Gastrocnemius medialis (tissue), 4 donors: Measurements from ENCODE around the gene AGL. TPM values are rescaled to one million over a fixed set of nuclear protein-coding genes. Genes with fewer than 3 reads are reported as not detected.
"Not testable (repeated sequence)": the region's sequence is repeated elsewhere in the genome, so short reads cannot be mapped to it uniquely, and the experiment has no call there.

Experiments used
- ATAC-seq, 2 donors: fragments of 150-250 bp; one replicate each; pipeline ENCODE4 v1.9.1; 2016
- DNase-seq, 2 donors: peaks; one replicate each; pipeline ENCODE4 v3.0.0-alpha.2; 2019
- H3K27ac ChIP-seq, 4 donors: fragments of 200-600 bp; sonication (generic); 1 replicate in 1 of 4; 2 replicates in 3 of 4; pipeline ENCODE4 v1.5.1; 2016 to 2018; ENCODE audit warnings: mild to moderate bottlenecking in 2 of 4, moderate library complexity in 1 of 4
- H3K27me3 ChIP-seq, 3 donors: fragments of 200-600 bp; sonication (generic) in 2 of 3; 1 replicate in 1 of 3; 2 replicates in 2 of 3; pipeline versions ENCODE4 v1.5.1 to v1.6.0; 2016 to 2019; ENCODE audit warnings: mild to moderate bottlenecking in 1 of 3, moderate library complexity in 1 of 3
- H3K36me3 ChIP-seq, 2 donors: fragments of 200-600 bp; sonication (generic) in 1 of 2; one replicate each; pipeline ENCODE4 v1.5.1; 2017 to 2018
- H3K4me1 ChIP-seq, 2 donors: fragments of 200-600 bp; sonication (generic) in 1 of 2; one replicate each; pipeline ENCODE4 v1.5.1; 2016 to 2017; ENCODE audit warnings: mild to moderate bottlenecking in 2 of 2
- H3K4me3 ChIP-seq, 4 donors: fragments of 200-600 bp; sonication (generic) in 3 of 4; 1 replicate in 1 of 4; 2 replicates in 3 of 4; pipeline ENCODE4 v1.5.1; 2016 to 2019; ENCODE audit warnings: mild to moderate bottlenecking in 2 of 4
- H3K9me3 ChIP-seq, 3 donors: fragments of 200-600 bp; sonication (generic) in 2 of 3; 1 replicate in 1 of 3; 2 replicates in 2 of 3; pipeline ENCODE4 v1.5.1; 2016 to 2019
- POLR2A ChIP-seq, 2 donors: fragments of 450-650 bp; IDR thresholded peaks; one replicate each; pipeline ENCODE4 v1.6.1; 2017; ENCODE audit warnings: antibody characterized with exemption in 2 of 2, mild to moderate bottlenecking in 2 of 2, moderate library complexity in 2 of 2
- in situ Hi-C, 4 donors: fragments of 200-750 bp; cut with MboI; loops; one replicate each; pipeline versions ENCODE4 v1.15.0 to v1.8.0; 2017; ENCODE audit warnings: low sequenced_read_pairs in 4 of 4
- intact Hi-C: fragments of 100-400 bp; cut with DNase I; formaldehyde crosslinking; loops from one replicate; pipeline ENCODE4 v1.15.1; 2023; ENCODE audit warnings: low total_unique reads
- total RNA-seq, 4 donors: library from RNA; depleted of rRNA; stranded (reverse); fragments of >200 nt; gene quantifications; one replicate each; pipeline versions ENCODE4 v1.1.0 to v1.2.3, GENCODE V29; 2016
- TF ChIP-seq, protein P1 (sequence below), 5 experiments: fragments of 450-650 bp in 3 of 5; fragments of 200-600 bp in 2 of 5; sonication (generic) in 2 of 5; IDR thresholded peaks in 4 of 5; conservative IDR thresholded peaks in 1 of 5; 1 replicate in 4 of 5; 2 replicates in 1 of 5; pipeline ENCODE4 v1.5.1; 2016 to 2019; ENCODE audit warnings: antibody characterized with exemption in 5 of 5, mild to moderate bottlenecking in 3 of 5, moderate library complexity in 3 of 5

The AGL gene
- total RNA-seq, 4 donors from 2014 or later: 49.3 to 143 (median 103) TPM

DNA sequence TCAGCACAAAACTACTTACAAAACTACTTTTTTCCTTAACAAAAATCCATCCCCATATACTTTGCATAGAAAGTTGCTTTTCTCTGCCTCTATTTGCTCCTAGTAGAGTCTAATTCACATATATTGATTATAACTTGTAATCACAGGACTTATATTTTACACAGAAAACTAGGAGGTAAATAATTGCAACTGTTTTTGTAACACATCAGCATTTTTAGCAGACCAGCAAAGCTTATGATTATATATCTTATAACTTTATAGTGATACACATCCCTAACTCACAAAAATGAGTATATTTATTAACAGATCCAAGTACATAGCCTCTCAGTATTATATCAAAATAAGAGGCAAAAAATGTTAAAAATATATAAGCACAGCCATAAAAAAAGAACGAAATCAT lies 102.4 kb downstream of the AGL start:
- Histone ChIP-seq H3K4me1 (no peaks in the 10 kb centered on the region), H3K4me3 (no peak overlapping the region), H3K9me3 (no peaks in the 10 kb centered on the region), H3K27ac (no peak overlapping the region), H3K36me3 (no peaks in the 10 kb centered on the region), H3K27me3 (no peaks in the 10 kb centered on the region)
- in situ Hi-C loops: no loop called here
- intact Hi-C loops: no loop called here
- ATAC-seq (no peak), DNase-seq (no peak)
- no peak for TF ChIP-seq POLR2A (IDR thresholded peaks at IDR 0.05)
- TF ChIP-seq, protein P1, sequence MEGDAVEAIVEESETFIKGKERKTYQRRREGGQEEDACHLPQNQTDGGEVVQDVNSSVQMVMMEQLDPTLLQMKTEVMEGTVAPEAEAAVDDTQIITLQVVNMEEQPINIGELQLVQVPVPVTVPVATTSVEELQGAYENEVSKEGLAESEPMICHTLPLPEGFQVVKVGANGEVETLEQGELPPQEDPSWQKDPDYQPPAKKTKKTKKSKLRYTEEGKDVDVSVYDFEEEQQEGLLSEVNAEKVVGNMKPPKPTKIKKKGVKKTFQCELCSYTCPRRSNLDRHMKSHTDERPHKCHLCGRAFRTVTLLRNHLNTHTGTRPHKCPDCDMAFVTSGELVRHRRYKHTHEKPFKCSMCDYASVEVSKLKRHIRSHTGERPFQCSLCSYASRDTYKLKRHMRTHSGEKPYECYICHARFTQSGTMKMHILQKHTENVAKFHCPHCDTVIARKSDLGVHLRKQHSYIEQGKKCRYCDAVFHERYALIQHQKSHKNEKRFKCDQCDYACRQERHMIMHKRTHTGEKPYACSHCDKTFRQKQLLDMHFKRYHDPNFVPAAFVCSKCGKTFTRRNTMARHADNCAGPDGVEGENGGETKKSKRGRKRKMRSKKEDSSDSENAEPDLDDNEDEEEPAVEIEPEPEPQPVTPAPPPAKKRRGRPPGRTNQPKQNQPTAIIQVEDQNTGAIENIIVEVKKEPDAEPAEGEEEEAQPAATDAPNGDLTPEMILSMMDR (IDR thresholded peaks at IDR 0.05 in 4 of 5, conservative IDR thresholded peaks at IDR 0.05 in 1 of 5): no peak

DNA sequence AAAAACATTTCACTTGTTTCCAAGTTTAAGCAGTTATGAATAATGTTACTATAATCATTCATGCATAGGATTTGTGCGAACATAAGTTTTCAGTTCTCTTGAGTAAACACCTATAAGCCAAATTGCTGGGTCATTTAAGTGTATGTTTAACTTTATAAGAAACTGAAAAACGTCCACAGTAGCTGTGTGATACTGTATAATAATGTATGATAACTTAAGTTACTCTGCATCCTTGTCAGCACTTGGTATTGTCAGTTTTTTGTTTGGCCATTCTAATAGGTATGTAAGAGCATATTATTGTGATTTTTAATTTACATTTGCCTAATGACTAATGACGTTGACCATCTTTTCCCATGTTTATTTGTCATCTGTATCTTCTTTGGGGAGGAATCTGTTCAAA lies 105.2 kb downstream of the AGL start:
- H3K4me1 ChIP-seq: no peaks in the 10 kb centered on the region
- intact Hi-C loops: no loop called here
- no peak for TF ChIP-seq POLR2A (IDR thresholded peaks at IDR 0.05)
- TF ChIP-seq, protein P1 (IDR thresholded peaks at IDR 0.05 in 4 of 5, conservative IDR thresholded peaks at IDR 0.05 in 1 of 5): no peak
- H3K27ac ChIP-seq: no peak overlapping the region
- H3K27me3 ChIP-seq: no peaks in the 10 kb centered on the region
- no peaks in the 10 kb centered on the region for H3K36me3 ChIP-seq
- in situ Hi-C loops: no loop called here
- H3K9me3 ChIP-seq: no peaks in the 10 kb centered on the region
- DNase-seq: no peak
- H3K4me3 ChIP-seq: no peak overlapping the region
- ATAC-seq: no peak

GRCh38 chr1:99956755-99957154 lies 106.6 kb downstream of the AGL start:
- no peaks in the 10 kb centered on the region for H3K36me3 ChIP-seq
- intact Hi-C loops: no loop called here
- DNase-seq (no peak), ATAC-seq (peak; percentile 56 to 78)
- H3K27me3 ChIP-seq: no peaks in the 10 kb centered on the region
- no peaks in the 10 kb centered on the region for H3K4me1 ChIP-seq
- H3K4me3 ChIP-seq: no peak overlapping the region
- in situ Hi-C loops: no loop called here
- no peak for TF ChIP-seq POLR2A (IDR thresholded peaks at IDR 0.05)
- TF ChIP-seq, protein P1 (IDR thresholded peaks at IDR 0.05 in 4 of 5, conservative IDR thresholded peaks at IDR 0.05 in 1 of 5): no peak
- peak overlapping the region in 1 of 4 donors; percentile 38 for H3K27ac ChIP-seq
- H3K9me3 ChIP-seq: no peaks in the 10 kb centered on the region

DNA sequence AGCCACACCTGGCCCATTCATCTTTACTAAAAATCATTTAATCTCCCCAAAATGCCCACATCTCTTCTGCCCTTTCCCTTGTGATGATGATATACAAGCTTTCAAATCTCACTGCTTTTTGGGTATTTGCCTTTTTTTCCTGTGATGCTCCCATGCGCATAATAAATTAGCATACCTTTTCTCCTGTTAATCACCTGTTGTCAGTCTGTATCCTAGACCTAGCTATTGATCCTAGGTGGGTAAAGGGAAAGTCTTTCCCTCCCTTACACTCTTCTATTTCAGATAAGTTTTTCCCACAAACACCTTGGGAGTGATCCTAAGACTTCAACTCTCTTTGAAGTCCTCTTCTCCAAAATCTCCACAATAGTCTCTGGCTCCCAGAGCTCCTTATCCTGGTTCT lies 107.7 kb downstream of the AGL start:
- intact Hi-C loops: no loop called here
- Histone ChIP-seq H3K36me3 (no peaks in the 10 kb centered on the region), H3K4me1 (no peaks in the 10 kb centered on the region), H3K4me3 (no peak overlapping the region), H3K9me3 (no peaks in the 10 kb centered on the region), H3K27me3 (no peaks in the 10 kb centered on the region), H3K27ac (no peak overlapping the region)
- DNase-seq (no peak), ATAC-seq (no peak)
- in situ Hi-C loops: no loop called here
- TF ChIP-seq POLR2A (IDR thresholded peaks at IDR 0.05): no peak
- TF ChIP-seq, protein P1 (IDR thresholded peaks at IDR 0.05 in 4 of 5, conservative IDR thresholded peaks at IDR 0.05 in 1 of 5): no peak

- H3K9me3 ChIP-seq, intact Hi-C loops, H3K36me3 ChIP-seq, H3K4me3 ChIP-seq, ATAC-seq, H3K4me1 ChIP-seq, DNase-seq, in situ Hi-C loops, H3K27ac ChIP-seq, H3K27me3 ChIP-seq: not testable (repeated sequence)
Observed at GRCh38 chr1:99959189-99959705, 109.1 kb downstream of the AGL start.

DNA sequence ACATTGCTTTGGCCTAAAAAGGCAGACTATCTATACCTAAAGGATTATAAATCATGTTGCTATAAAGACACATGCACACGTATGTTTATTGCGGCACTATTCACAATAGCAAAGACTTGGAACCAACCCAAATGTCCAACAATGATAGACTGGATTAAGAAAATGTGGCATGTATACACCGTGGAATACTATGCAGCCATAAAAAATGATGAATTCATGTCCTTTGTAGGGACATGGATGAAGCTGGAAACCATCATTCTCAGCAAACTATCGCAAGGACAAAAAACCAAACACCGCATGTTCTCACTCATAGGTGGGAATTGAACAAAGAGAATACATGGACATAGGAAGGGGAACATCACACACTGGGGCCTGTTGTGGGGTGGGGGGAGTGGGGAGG lies 110.1 kb downstream of the AGL start:
- intact Hi-C loops: loop anchor here (10.0 kb wide), 1 partner anchor 155 kb away; no protein-coding TSS in a partner anchor
- H3K4me3 ChIP-seq, H3K36me3 ChIP-seq, H3K4me1 ChIP-seq, ATAC-seq, H3K9me3 ChIP-seq, H3K27me3 ChIP-seq, H3K27ac ChIP-seq, DNase-seq, in situ Hi-C loops: not testable (repeated sequence)
